DMS79 (cell line): ENCODE results near the gene C5.

Experiments
- DNase-seq: peaks from one replicate; lab custom pipeline; 2025; lab: John Stamatoyannopoulos, UW

C5 gene

GRCh38 chr9:120941046-120941770, 108.9 kb downstream of the C5 start:
- DNase-seq: no peak

- DNase-seq: no peak
Observed at GRCh38 chr9:120940573-120940972, 109.5 kb downstream of the C5 start.

GRCh38 chr9:120938851-120939250, 111.2 kb downstream of the C5 start:
- DNase-seq: no peak

- DNase-seq: no peak
Observed at GRCh38 chr9:120937596-120937995, 112.5 kb downstream of the C5 start.

- no peak for DNase-seq
Observed at GRCh38 chr9:120937127-120937526, 112.9 kb downstream of the C5 start.

- no peak for DNase-seq
Observed at GRCh38 chr9:120936764-120937122, 113.3 kb downstream of the C5 start.

- DNase-seq: peak; percentile 64
Observed at GRCh38 chr9:120936011-120936763, 113.9 kb downstream of the C5 start.

- peak; percentile 96 for DNase-seq
Observed at GRCh38 chr9:120935383-120935857, 114.7 kb downstream of the C5 start.

GRCh38 chr9:120934281-120934680, 115.8 kb downstream of the C5 start:
- no peak for DNase-seq

GRCh38 chr9:120933310-120934055, 116.6 kb downstream of the C5 start:
- DNase-seq: no peak

GRCh38 chr9:120932086-120932823, 117.8 kb downstream of the C5 start:
- no peak for DNase-seq

GRCh38 chr9:120931231-120932085, 118.6 kb downstream of the C5 start:
- DNase-seq: no peak

- no peak for DNase-seq
Observed at GRCh38 chr9:120929229-120929791, 120.8 kb downstream of the C5 start.

- DNase-seq: no peak
Observed at GRCh38 chr9:120928483-120929228, 121.4 kb downstream of the C5 start.

GRCh38 chr9:120928015-120928482, 122.0 kb downstream of the C5 start:
- DNase-seq: no peak

- DNase-seq: no peak
Observed at GRCh38 chr9:120927269-120928014, 122.6 kb downstream of the C5 start.

- no peak for DNase-seq
Observed at GRCh38 chr9:120926397-120926928, 123.6 kb downstream of the C5 start, which contains the start of gene TRAF1. TSS of gene TRAF1 (minus strand) at chr9:120926796. CDS start at chr9:120926075, 721 bp downstream.

- DNase-seq: no peak
Observed at GRCh38 chr9:120925535-120926396, 124.3 kb downstream of the C5 start.
